ENCODE results near the gene LMNTD2.
A peak's percentile ranks its signal among the peaks of the same experiment; 100 is the strongest.

Gene LMNTD2

GRCh38 chr11:587978-588380 lies 27.4 kb upstream of the LMNTD2 start:
- Histone ChIP-seq H3K4me1 (ENCODE audit: control insufficient read depth in 2 of 2, insufficient read depth in 2 of 2, low read length in 2 of 2) (no peaks in the 10 kb centered on the region), H3K27me3 (ENCODE audit: control insufficient read depth in 2 of 2, insufficient read depth in 2 of 2, low read length in 2 of 2) (no peaks in the 10 kb centered on the region), H3K27ac (ENCODE audit: low read depth in 2 of 2, low read length in 2 of 2) (peak overlapping the region in 1 of 2 donors; percentile 31), H3K36me3 (ENCODE audit: control insufficient read depth in 2 of 2, insufficient read depth in 2 of 2, low read length in 2 of 2) (peaks cover 56 to 66% of the 10 kb centered on the region in 2 donors), H3K9ac (ENCODE audit: low read depth in 1 of 2, low read length in 2 of 2) (no peak overlapping the region), H3K4me3 (ENCODE audit: low read length in 2 of 2) (no peak overlapping the region), H3K9me3 (ENCODE audit: control insufficient read depth in 2 of 2, low read length in 2 of 2) (no peaks in the 10 kb centered on the region)

- Histone ChIP-seq H3K36me3 (ENCODE audit: control insufficient read depth in 2 of 2, insufficient read depth in 2 of 2, low read length in 2 of 2) (peaks cover 51 to 62% of the 10 kb centered on the region in 2 donors), H3K27ac (ENCODE audit: low read depth in 2 of 2, low read length in 2 of 2) (no peak overlapping the region), H3K4me1 (ENCODE audit: control insufficient read depth in 2 of 2, insufficient read depth in 2 of 2, low read length in 2 of 2) (no peaks in the 10 kb centered on the region), H3K9me3 (ENCODE audit: control insufficient read depth in 2 of 2, low read length in 2 of 2) (no peaks in the 10 kb centered on the region), H3K9ac (ENCODE audit: low read depth in 1 of 2, low read length in 2 of 2) (no peak overlapping the region), H3K4me3 (ENCODE audit: low read length in 2 of 2) (no peak overlapping the region), H3K27me3 (ENCODE audit: control insufficient read depth in 2 of 2, insufficient read depth in 2 of 2, low read length in 2 of 2) (no peaks in the 10 kb centered on the region)
Observed at GRCh38 chr11:587546-587945, 27.0 kb upstream of the LMNTD2 start.

DNA sequence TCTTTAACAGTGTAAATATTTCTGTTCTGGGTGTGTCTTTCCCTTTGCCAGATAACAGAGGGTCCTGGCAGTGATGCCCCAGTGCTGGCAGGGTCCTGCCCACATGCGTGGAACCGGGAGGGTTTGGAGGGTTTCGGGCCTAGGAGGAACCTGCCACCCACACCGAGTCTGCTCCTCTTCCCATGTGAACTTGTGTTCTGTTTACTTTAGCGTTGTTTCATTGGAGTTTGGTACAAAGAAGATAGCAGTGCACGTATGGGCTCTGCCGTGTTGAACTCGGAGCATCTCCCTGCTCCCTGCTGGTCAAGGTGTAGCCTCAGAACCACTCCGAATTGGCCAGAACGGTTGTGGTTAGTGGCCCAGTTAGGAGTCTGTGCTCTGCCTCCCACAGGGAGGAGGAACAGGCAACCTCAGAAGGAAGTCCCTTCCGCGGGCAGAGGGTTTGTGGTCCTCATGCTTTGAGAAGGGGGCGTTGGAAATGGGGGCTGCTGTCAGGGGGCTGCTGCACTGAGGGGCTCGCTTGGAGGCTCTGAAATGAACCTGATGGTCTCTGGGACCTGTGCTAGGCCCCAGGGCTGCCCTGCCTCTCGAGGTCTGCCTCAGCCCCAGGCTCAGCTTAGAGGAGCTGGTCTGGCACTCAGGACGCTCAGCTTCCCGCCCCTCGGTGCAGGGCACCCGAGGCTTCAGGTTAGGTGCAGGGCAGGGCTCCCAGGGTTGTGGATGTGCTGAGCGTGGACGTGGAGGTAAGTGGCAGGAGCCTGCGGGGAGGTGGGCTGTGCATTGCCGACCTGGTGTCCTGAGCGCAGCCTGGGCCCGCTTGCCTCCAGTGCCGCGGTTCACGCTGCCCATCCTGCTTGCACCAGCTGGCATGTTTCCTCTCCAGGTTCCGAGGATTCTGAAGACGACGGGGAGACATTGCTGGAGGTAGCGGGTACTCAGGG lies 26.1 kb upstream of the LMNTD2 start:
- H3K27ac ChIP-seq (ENCODE audit: low read depth in 2 of 2, low read length in 2 of 2): no peak overlapping the region
- no peaks in the 10 kb centered on the region for H3K27me3 ChIP-seq (ENCODE audit: control insufficient read depth in 2 of 2, insufficient read depth in 2 of 2, low read length in 2 of 2)
- H3K9me3 ChIP-seq (ENCODE audit: control insufficient read depth in 2 of 2, low read length in 2 of 2): no peaks in the 10 kb centered on the region
- no peaks in the 10 kb centered on the region for H3K4me1 ChIP-seq (ENCODE audit: control insufficient read depth in 2 of 2, insufficient read depth in 2 of 2, low read length in 2 of 2)
- peaks cover 50 to 63% of the 10 kb centered on the region in 2 donors for H3K36me3 ChIP-seq (ENCODE audit: control insufficient read depth in 2 of 2, insufficient read depth in 2 of 2, low read length in 2 of 2)
- H3K9ac ChIP-seq (ENCODE audit: low read depth in 1 of 2, low read length in 2 of 2): no peak overlapping the region
- H3K4me3 ChIP-seq (ENCODE audit: low read length in 2 of 2): no peak overlapping the region

GRCh38 chr11:584287-584686 lies 23.7 kb upstream of the LMNTD2 start:
- H3K9me3 ChIP-seq (ENCODE audit: control insufficient read depth in 2 of 2, low read length in 2 of 2): no peaks in the 10 kb centered on the region
- H3K4me1 ChIP-seq (ENCODE audit: control insufficient read depth in 2 of 2, insufficient read depth in 2 of 2, low read length in 2 of 2): peaks cover 1 to 2% of the 10 kb centered on the region in 2 donors
- H3K27ac ChIP-seq (ENCODE audit: low read depth in 2 of 2, low read length in 2 of 2): no peak overlapping the region
- H3K9ac ChIP-seq (ENCODE audit: low read depth in 1 of 2, low read length in 2 of 2): no peak overlapping the region
- H3K36me3 ChIP-seq (ENCODE audit: control insufficient read depth in 2 of 2, insufficient read depth in 2 of 2, low read length in 2 of 2): peaks cover 40 to 45% of the 10 kb centered on the region in 2 donors
- H3K27me3 ChIP-seq (ENCODE audit: control insufficient read depth in 2 of 2, insufficient read depth in 2 of 2, low read length in 2 of 2): no peaks in the 10 kb centered on the region
- no peak overlapping the region for H3K4me3 ChIP-seq (ENCODE audit: low read length in 2 of 2)

DNA sequence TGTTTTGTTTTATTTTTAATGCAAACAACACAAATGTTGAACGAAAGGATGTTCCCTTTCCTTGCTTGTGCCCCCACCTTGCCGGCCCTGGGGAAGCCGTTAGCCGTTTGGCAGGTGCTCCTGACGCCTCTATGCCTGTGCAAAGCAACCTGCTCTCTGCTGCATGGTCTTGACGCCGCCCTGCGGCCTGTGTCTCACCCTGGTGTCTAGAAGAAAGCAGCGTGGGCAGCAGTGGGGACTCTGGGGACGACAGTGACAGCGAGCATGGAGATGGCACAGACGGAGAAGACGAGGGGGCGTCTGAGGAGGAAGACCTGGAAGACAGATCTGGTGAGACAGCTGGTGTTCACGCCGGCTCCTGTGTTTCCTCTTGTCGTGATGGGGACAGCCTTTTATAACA lies 21.2 kb upstream of the LMNTD2 start:
- Histone ChIP-seq H3K4me1 (ENCODE audit: control insufficient read depth in 2 of 2, insufficient read depth in 2 of 2, low read length in 2 of 2) (peaks cover 18 to 20% of the 10 kb centered on the region in 2 donors), H3K27me3 (ENCODE audit: control insufficient read depth in 2 of 2, insufficient read depth in 2 of 2, low read length in 2 of 2) (no peaks in the 10 kb centered on the region), H3K36me3 (ENCODE audit: control insufficient read depth in 2 of 2, insufficient read depth in 2 of 2, low read length in 2 of 2) (peaks cover 23 to 29% of the 10 kb centered on the region in 2 donors), H3K4me3 (ENCODE audit: low read length in 2 of 2) (no peak overlapping the region), H3K27ac (ENCODE audit: low read depth in 2 of 2, low read length in 2 of 2) (no peak overlapping the region), H3K9ac (ENCODE audit: low read depth in 1 of 2, low read length in 2 of 2) (no peak overlapping the region), H3K9me3 (ENCODE audit: control insufficient read depth in 2 of 2, low read length in 2 of 2) (no peaks in the 10 kb centered on the region)

GRCh38 chr11:581342-581741 lies 20.8 kb upstream of the LMNTD2 start:
- Histone ChIP-seq H3K9me3 (ENCODE audit: control insufficient read depth in 2 of 2, low read length in 2 of 2) (no peaks in the 10 kb centered on the region), H3K4me3 (ENCODE audit: low read length in 2 of 2) (no peak overlapping the region), H3K27ac (ENCODE audit: low read depth in 2 of 2, low read length in 2 of 2) (no peak overlapping the region), H3K9ac (ENCODE audit: low read depth in 1 of 2, low read length in 2 of 2) (no peak overlapping the region), H3K4me1 (ENCODE audit: control insufficient read depth in 2 of 2, insufficient read depth in 2 of 2, low read length in 2 of 2) (peaks cover 18 to 20% of the 10 kb centered on the region in 2 donors), H3K36me3 (ENCODE audit: control insufficient read depth in 2 of 2, insufficient read depth in 2 of 2, low read length in 2 of 2) (peaks cover 19 to 25% of the 10 kb centered on the region in 2 donors), H3K27me3 (ENCODE audit: control insufficient read depth in 2 of 2, insufficient read depth in 2 of 2, low read length in 2 of 2) (no peaks in the 10 kb centered on the region)

GRCh38 chr11:579830-580601 lies 19.5 kb upstream of the LMNTD2 start:
- Histone ChIP-seq H3K9ac (ENCODE audit: low read depth in 1 of 2, low read length in 2 of 2) (no peak overlapping the region), H3K4me1 (ENCODE audit: control insufficient read depth in 2 of 2, insufficient read depth in 2 of 2, low read length in 2 of 2) (peaks cover 20 to 22% of the 10 kb centered on the region in 2 donors), H3K36me3 (ENCODE audit: control insufficient read depth in 2 of 2, insufficient read depth in 2 of 2, low read length in 2 of 2) (peaks cover 17 to 19% of the 10 kb centered on the region in 2 donors), H3K9me3 (ENCODE audit: control insufficient read depth in 2 of 2, low read length in 2 of 2) (no peaks in the 10 kb centered on the region), H3K27ac (ENCODE audit: low read depth in 2 of 2, low read length in 2 of 2) (no peak overlapping the region), H3K27me3 (ENCODE audit: control insufficient read depth in 2 of 2, insufficient read depth in 2 of 2, low read length in 2 of 2) (peaks cover 0 to 1% of the 10 kb centered on the region in 2 donors), H3K4me3 (ENCODE audit: low read length in 2 of 2) (no peak overlapping the region)

- Histone ChIP-seq H3K36me3 (ENCODE audit: control insufficient read depth in 2 of 2, insufficient read depth in 2 of 2, low read length in 2 of 2) (peaks cover 7 to 11% of the 10 kb centered on the region in 2 donors), H3K4me3 (ENCODE audit: low read length in 2 of 2) (peak overlapping the region; percentile 21 to 93), H3K4me1 (ENCODE audit: control insufficient read depth in 2 of 2, insufficient read depth in 2 of 2, low read length in 2 of 2) (peaks cover 20 to 29% of the 10 kb centered on the region in 2 donors), H3K27me3 (ENCODE audit: control insufficient read depth in 2 of 2, insufficient read depth in 2 of 2, low read length in 2 of 2) (peaks cover 0 to 3% of the 10 kb centered on the region in 2 donors), H3K9me3 (ENCODE audit: control insufficient read depth in 2 of 2, low read length in 2 of 2) (no peaks in the 10 kb centered on the region), H3K27ac (ENCODE audit: low read depth in 2 of 2, low read length in 2 of 2) (no peak overlapping the region), H3K9ac (ENCODE audit: low read depth in 1 of 2, low read length in 2 of 2) (peak overlapping the region in 1 of 2 donors; percentile 86)
Observed at GRCh38 chr11:578276-579035, 17.9 kb upstream of the LMNTD2 start.

DNA sequence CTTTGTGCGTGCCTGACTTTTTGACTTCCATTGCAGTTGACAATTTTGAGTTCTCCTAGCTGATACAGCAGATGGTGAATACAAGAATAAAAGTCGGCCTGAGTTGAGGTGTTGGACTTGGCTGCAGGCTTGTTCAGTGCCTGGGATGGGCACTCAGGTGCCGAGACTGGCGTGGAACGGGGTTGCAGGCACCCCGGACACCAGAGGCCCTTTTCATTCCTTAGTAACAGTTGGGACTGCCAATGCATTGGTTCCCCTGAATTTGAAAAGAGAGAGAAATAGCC lies 17.0 kb upstream of the LMNTD2 start:
- peaks cover 5 to 10% of the 10 kb centered on the region in 2 donors for H3K36me3 ChIP-seq (ENCODE audit: control insufficient read depth in 2 of 2, insufficient read depth in 2 of 2, low read length in 2 of 2)
- H3K9me3 ChIP-seq (ENCODE audit: control insufficient read depth in 2 of 2, low read length in 2 of 2): no peaks in the 10 kb centered on the region
- H3K27ac ChIP-seq (ENCODE audit: low read depth in 2 of 2, low read length in 2 of 2): no peak overlapping the region
- peak overlapping the region; percentile 78 to 86 for H3K9ac ChIP-seq (ENCODE audit: low read depth in 1 of 2, low read length in 2 of 2)
- peaks cover 0 to 3% of the 10 kb centered on the region in 2 donors for H3K27me3 ChIP-seq (ENCODE audit: control insufficient read depth in 2 of 2, insufficient read depth in 2 of 2, low read length in 2 of 2)
- peaks cover 20 to 29% of the 10 kb centered on the region in 2 donors for H3K4me1 ChIP-seq (ENCODE audit: control insufficient read depth in 2 of 2, insufficient read depth in 2 of 2, low read length in 2 of 2)
- H3K4me3 ChIP-seq (ENCODE audit: low read length in 2 of 2): peak overlapping the region; percentile 93 to 97

Measured in mucosa of rectum (tissue), 2 donors.